ENCODE data around the gene MAP3K10.
A peak's percentile ranks its signal among the peaks of the same experiment; 100 is the strongest.

Gene MAP3K10

DNA sequence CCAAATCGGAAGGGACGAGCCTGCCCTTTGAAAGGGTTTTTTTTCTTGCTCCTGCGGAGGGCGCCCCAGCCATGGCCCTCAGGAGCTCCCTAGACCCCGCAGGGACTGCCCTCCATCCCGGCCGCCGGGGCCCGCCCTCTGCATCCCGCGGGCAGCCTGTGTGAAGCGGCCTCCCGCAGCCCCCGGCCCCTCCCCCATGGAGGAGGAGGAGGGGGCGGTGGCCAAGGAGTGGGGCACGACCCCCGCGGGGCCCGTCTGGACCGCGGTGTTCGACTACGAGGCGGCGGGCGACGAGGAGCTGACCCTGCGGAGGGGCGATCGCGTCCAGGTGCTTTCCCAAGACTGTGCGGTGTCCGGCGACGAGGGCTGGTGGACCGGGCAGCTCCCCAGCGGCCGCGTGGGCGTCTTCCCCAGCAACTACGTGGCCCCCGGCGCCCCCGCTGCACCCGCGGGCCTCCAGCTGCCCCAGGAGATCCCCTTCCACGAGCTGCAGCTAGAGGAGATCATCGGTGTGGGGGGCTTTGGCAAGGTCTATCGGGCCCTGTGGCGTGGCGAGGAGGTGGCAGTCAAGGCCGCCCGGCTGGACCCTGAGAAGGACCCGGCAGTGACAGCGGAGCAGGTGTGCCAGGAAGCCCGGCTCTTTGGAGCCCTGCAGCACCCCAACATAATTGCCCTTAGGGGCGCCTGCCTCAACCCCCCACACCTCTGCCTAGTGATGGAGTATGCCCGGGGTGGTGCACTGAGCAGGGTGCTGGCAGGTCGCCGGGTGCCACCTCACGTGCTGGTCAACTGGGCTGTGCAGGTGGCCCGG lies 815 bp downstream of the MAP3K10 start (continued):
- TF ChIP-seq, protein P1, sequence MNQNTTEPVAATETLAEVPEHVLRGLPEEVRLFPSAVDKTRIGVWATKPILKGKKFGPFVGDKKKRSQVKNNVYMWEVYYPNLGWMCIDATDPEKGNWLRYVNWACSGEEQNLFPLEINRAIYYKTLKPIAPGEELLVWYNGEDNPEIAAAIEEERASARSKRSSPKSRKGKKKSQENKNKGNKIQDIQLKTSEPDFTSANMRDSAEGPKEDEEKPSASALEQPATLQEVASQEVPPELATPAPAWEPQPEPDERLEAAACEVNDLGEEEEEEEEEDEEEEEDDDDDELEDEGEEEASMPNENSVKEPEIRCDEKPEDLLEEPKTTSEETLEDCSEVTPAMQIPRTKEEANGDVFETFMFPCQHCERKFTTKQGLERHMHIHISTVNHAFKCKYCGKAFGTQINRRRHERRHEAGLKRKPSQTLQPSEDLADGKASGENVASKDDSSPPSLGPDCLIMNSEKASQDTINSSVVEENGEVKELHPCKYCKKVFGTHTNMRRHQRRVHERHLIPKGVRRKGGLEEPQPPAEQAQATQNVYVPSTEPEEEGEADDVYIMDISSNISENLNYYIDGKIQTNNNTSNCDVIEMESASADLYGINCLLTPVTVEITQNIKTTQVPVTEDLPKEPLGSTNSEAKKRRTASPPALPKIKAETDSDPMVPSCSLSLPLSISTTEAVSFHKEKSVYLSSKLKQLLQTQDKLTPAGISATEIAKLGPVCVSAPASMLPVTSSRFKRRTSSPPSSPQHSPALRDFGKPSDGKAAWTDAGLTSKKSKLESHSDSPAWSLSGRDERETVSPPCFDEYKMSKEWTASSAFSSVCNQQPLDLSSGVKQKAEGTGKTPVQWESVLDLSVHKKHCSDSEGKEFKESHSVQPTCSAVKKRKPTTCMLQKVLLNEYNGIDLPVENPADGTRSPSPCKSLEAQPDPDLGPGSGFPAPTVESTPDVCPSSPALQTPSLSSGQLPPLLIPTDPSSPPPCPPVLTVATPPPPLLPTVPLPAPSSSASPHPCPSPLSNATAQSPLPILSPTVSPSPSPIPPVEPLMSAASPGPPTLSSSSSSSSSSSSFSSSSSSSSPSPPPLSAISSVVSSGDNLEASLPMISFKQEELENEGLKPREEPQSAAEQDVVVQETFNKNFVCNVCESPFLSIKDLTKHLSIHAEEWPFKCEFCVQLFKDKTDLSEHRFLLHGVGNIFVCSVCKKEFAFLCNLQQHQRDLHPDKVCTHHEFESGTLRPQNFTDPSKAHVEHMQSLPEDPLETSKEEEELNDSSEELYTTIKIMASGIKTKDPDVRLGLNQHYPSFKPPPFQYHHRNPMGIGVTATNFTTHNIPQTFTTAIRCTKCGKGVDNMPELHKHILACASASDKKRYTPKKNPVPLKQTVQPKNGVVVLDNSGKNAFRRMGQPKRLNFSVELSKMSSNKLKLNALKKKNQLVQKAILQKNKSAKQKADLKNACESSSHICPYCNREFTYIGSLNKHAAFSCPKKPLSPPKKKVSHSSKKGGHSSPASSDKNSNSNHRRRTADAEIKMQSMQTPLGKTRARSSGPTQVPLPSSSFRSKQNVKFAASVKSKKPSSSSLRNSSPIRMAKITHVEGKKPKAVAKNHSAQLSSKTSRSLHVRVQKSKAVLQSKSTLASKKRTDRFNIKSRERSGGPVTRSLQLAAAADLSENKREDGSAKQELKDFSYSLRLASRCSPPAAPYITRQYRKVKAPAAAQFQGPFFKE (tag by site-specific recombination; IDR thresholded peaks at IDR 0.05; ENCODE audit: borderline replicate concordance), result peak; percentile 15; the same call in 1 of the 2 replicates
- TF ChIP-seq, protein P2, sequence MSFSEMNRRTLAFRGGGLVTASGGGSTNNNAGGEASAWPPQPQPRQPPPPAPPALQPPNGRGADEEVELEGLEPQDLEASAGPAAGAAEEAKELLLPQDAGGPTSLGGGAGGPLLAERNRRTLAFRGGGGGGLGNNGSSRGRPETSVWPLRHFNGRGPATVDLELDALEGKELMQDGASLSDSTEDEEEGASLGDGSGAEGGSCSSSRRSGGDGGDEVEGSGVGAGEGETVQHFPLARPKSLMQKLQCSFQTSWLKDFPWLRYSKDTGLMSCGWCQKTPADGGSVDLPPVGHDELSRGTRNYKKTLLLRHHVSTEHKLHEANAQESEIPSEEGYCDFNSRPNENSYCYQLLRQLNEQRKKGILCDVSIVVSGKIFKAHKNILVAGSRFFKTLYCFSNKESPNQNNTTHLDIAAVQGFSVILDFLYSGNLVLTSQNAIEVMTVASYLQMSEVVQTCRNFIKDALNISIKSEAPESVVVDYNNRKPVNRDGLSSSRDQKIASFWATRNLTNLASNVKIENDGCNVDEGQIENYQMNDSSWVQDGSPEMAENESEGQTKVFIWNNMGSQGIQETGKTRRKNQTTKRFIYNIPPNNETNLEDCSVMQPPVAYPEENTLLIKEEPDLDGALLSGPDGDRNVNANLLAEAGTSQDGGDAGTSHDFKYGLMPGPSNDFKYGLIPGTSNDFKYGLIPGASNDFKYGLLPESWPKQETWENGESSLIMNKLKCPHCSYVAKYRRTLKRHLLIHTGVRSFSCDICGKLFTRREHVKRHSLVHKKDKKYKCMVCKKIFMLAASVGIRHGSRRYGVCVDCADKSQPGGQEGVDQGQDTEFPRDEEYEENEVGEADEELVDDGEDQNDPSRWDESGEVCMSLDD (tag by site-specific recombination; IDR thresholded peaks at IDR 0.05), result peak; percentile 69
- TF ChIP-seq ZNF214 (tag by site-specific recombination; IDR thresholded peaks at IDR 0.05; ENCODE audit: borderline replicate concordance) (no peak), ZNF785 (tag by site-specific recombination; IDR thresholded peaks at IDR 0.05) (no peak), MYNN (tag by site-specific recombination; IDR thresholded peaks at IDR 0.05; ENCODE audit: borderline replicate concordance) (no peak), EGR2 (tag by site-specific recombination; IDR thresholded peaks at IDR 0.05; ENCODE audit: low read depth) (peak; percentile 96), WT1 (tag by site-specific recombination; IDR thresholded peaks at IDR 0.05) (no peak), ZNF549 (tag by site-specific recombination; IDR thresholded peaks at IDR 0.05) (no peak), ZNF747 (tag by site-specific recombination; IDR thresholded peaks at IDR 0.05) (no peak), ZNF146 (tag by site-specific recombination; IDR thresholded peaks at IDR 0.05) (no peak), ZNF777 (tag by site-specific recombination; IDR thresholded peaks at IDR 0.05; ENCODE audit: borderline replicate concordance) (peak; percentile 72; the same call in 1 of the 2 replicates), ZNF362 (tag by site-specific recombination; IDR thresholded peaks at IDR 0.05) (no peak), ZNF19 (tag by site-specific recombination; IDR thresholded peaks at IDR 0.05; ENCODE audit: low read depth) (no peak), YY1 (tag by site-specific recombination; IDR thresholded peaks at IDR 0.05) (no peak; the same call in 1 of the 2 replicates), KLF1 (tag by site-specific recombination; IDR thresholded peaks at IDR 0.05) (peak; percentile 85), ZSCAN23 (tag by site-specific recombination; IDR thresholded peaks at IDR 0.05) (no peak), ZNF23 (tag by site-specific recombination; IDR thresholded peaks at IDR 0.05; ENCODE audit: borderline replicate concordance) (no peak), ELK4 (IDR thresholded peaks at IDR 0.05; ENCODE audit: borderline replicate concordance, low read depth, low read length) (no peak)
- TF ChIP-seq, protein P3, sequence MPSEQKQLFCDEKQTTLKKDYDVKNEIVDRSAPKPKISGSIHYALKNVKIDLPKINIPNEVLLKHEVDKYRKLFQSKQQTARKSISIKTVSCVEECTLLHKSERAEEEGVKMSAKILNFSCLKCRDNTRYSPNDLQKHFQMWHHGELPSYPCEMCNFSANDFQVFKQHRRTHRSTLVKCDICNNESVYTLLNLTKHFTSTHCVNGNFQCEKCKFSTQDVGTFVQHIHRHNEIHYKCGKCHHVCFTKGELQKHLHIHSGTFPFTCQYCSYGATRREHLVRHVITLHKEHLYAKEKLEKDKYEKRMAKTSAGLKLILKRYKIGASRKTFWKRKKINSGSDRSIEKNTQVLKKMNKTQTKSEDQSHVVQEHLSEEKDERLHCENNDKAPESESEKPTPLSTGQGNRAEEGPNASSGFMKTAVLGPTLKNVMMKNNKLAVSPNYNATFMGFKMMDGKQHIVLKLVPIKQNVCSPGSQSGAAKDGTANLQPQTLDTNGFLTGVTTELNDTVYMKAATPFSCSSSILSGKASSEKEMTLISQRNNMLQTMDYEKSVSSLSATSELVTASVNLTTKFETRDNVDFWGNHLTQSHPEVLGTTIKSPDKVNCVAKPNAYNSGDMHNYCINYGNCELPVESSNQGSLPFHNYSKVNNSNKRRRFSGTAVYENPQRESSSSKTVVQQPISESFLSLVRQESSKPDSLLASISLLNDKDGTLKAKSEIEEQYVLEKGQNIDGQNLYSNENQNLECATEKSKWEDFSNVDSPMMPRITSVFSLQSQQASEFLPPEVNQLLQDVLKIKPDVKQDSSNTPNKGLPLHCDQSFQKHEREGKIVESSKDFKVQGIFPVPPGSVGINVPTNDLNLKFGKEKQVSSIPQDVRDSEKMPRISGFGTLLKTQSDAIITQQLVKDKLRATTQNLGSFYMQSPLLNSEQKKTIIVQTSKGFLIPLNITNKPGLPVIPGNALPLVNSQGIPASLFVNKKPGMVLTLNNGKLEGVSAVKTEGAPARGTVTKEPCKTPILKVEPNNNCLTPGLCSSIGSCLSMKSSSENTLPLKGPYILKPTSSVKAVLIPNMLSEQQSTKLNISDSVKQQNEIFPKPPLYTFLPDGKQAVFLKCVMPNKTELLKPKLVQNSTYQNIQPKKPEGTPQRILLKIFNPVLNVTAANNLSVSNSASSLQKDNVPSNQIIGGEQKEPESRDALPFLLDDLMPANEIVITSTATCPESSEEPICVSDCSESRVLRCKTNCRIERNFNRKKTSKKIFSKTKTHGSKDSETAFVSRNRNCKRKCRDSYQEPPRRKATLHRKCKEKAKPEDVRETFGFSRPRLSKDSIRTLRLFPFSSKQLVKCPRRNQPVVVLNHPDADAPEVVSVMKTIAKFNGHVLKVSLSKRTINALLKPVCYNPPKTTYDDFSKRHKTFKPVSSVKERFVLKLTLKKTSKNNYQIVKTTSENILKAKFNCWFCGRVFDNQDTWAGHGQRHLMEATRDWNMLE (tag by site-specific recombination; conservative IDR thresholded peaks at IDR 0.05; ENCODE audit: low read depth), result no peak
